ENCODE data around the gene CCDC74B.
"Not testable (repeated sequence)": the region's sequence is repeated elsewhere in the genome, so short reads cannot be mapped to it uniquely, and the experiment has no call there.

Gene CCDC74B

GRCh38 chr2:130145006-130145414 is at the start of gene CCDC74B:
CCDC74B (minus strand) TSS chr2:130145112; CDS start chr2:130144996, 116 bp downstream.
- DNase-seq (ENCODE audit: low read depth): peak; percentile 19

GRCh38 chr2:130193824-130194223 is 48.9 kb upstream of the CCDC74B start:
- not testable (repeated sequence) for DNase-seq (ENCODE audit: low read depth)

- DNase-seq (ENCODE audit: low read depth): not testable (repeated sequence)
Observed at GRCh38 chr2:130192451-130192850, 47.5 kb upstream of the CCDC74B start.

GRCh38 chr2:130191319-130191718 is 46.4 kb upstream of the CCDC74B start:
- not testable (repeated sequence) for DNase-seq (ENCODE audit: low read depth)

- DNase-seq (ENCODE audit: low read depth): no peak
Observed at GRCh38 chr2:130190237-130190636, 45.3 kb upstream of the CCDC74B start.

- DNase-seq (ENCODE audit: low read depth): not testable (repeated sequence)
Observed at GRCh38 chr2:130188958-130189357, 44.0 kb upstream of the CCDC74B start.

- not testable (repeated sequence) for DNase-seq (ENCODE audit: low read depth)
Observed at GRCh38 chr2:130187859-130188792, 43.2 kb upstream of the CCDC74B start.

GRCh38 chr2:130187268-130187667 is 42.4 kb upstream of the CCDC74B start:
- DNase-seq (ENCODE audit: low read depth): no peak

GRCh38 chr2:130186391-130186790 is 41.5 kb upstream of the CCDC74B start:
- no peak for DNase-seq (ENCODE audit: low read depth)

GRCh38 chr2:130185896-130186295 is 41.0 kb upstream of the CCDC74B start:
- no peak for DNase-seq (ENCODE audit: low read depth)

- DNase-seq (ENCODE audit: low read depth): no peak
Observed at GRCh38 chr2:130185436-130185835, 40.5 kb upstream of the CCDC74B start.

GRCh38 chr2:130183512-130184373 is 38.8 kb upstream of the CCDC74B start:
- no peak for DNase-seq (ENCODE audit: low read depth)

- not testable (repeated sequence) for DNase-seq (ENCODE audit: low read depth)
Observed at GRCh38 chr2:130182826-130183511, 38.1 kb upstream of the CCDC74B start.

- peak; percentile 61 for DNase-seq (ENCODE audit: low read depth)
Observed at GRCh38 chr2:130181880-130182682, 37.2 kb upstream of the CCDC74B start, which contains the start of gene MZT2B. MZT2B (plus strand) TSS chr2:130182262; CDS start chr2:130182283, 21 bp downstream.

GRCh38 chr2:130181325-130181879 is 36.5 kb upstream of the CCDC74B start, which contains the start of gene SMPD4:
SMPD4 (minus strand) TSS chr2:130181602; CDS start chr2:130176592, 5,010 bp downstream.
- peak; percentile 90 for DNase-seq (ENCODE audit: low read depth)

- not testable (repeated sequence) for DNase-seq (ENCODE audit: low read depth)
Observed at GRCh38 chr2:130180404-130181324, 35.8 kb upstream of the CCDC74B start.

GRCh38 chr2:130174866-130175265 is 30.0 kb upstream of the CCDC74B start:
- DNase-seq (ENCODE audit: low read depth): not testable (repeated sequence)

- DNase-seq (ENCODE audit: low read depth): no peak
Observed at GRCh38 chr2:130169896-130170295, 25.0 kb upstream of the CCDC74B start.

- DNase-seq (ENCODE audit: low read depth): not testable (repeated sequence)
Observed at GRCh38 chr2:130169163-130169562, 24.3 kb upstream of the CCDC74B start.

Measured in stromal cell of bone marrow (primary cell).